Measurements from ENCODE around the gene KNDC1.

DNA sequence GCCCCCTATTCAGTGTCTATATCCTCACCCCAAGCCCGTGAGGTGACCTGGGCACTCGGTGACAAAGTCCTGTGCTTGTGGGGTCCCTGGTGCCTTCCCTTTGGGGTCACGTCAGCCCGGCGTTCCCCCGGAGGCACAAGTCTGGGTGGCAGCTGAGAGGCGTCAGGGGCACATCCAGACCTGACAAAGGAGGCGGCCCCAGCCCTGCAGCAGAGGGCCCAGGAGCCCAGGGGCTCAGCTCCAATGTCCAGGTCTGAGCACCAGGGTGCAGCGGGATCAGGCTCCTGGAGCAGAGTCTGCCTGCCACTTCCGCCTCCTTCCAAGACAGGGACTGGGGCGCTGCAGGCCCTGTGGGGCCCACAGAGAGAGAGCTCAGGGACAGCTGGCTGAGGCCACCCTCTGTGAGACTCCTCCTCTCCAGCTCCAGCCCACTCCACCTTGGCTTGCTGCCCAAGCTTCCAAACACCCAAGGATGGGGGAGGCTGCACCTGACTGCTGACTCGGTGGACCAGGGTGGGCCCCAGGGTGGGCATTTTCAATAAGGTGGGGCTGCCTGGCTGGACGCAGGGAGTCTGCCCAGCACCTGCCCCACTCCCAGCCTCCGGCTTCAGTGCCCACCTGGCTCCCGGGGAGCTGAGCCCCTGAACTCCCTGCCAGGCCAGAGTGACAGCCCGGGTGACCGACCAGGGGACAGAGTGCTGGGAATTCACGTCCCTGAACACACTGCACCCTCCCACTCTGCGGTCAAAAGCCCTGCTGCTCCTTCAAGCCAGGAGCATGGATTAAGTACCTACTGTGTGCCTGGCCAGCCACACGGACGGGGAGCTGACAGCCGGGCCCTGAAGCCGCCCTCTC, 1.0 kb upstream of the KNDC1 start:
- TF ChIP-seq CTCF (IDR thresholded peaks at IDR 0.05): no peak
- no peak for TF ChIP-seq POLR2A (IDR thresholded peaks at IDR 0.05)
